Keratinocyte (primary cell): Measurements from ENCODE around the gene TMEM132A. TPM values are rescaled to one million over a fixed set of nuclear protein-coding genes. Genes with fewer than 3 reads are reported as not detected.

Experiments used
- DNase-seq: peaks from one replicate; pipeline ENCODE4 v3.0.0-alpha.2; 2011; ENCODE audit warnings: low read depth, missing footprints, low spot score
- FAIRE-seq: peaks from 2 replicates; lab custom pipeline; 2011; peaks lifted over from hg19 to GRCh38; lab: Jason Lieb, UNC
- H2AFZ ChIP-seq: 2 replicates; pipeline ENCODE4 v1.6.0; 2012; ENCODE audit warnings: low read length, control low read depth, inconsistent platforms; ENCODE audit not compliant: control insufficient read depth
- H3K27ac ChIP-seq: 2 replicates; pipeline ENCODE4 v1.5.1; 2011; ENCODE audit warnings: low read length; ENCODE audit not compliant: control insufficient read depth, insufficient read depth
- H3K27me3 ChIP-seq: 3 replicates; pipeline ENCODE4 v1.6.0; 2011; ENCODE audit warnings: low read length; ENCODE audit not compliant: control insufficient read depth, insufficient read depth; ENCODE audit errors: extremely low read depth
- H3K36me3 ChIP-seq, 2 experiments: 2 replicates in 1 of 2; 3 replicates in 1 of 2; pipeline ENCODE4 v1.5.1; 2011; ENCODE audit warnings: low read length in 2 of 2, mild to moderate bottlenecking in 1 of 2; ENCODE audit not compliant: control insufficient read depth in 2 of 2, insufficient read depth in 2 of 2; ENCODE audit errors: extremely low read depth in 1 of 2
- H3K4me1 ChIP-seq: 3 replicates; pipeline ENCODE4 v1.5.1; 2011; ENCODE audit warnings: low read length; ENCODE audit not compliant: control insufficient read depth, insufficient read depth; ENCODE audit errors: extremely low read depth
- H3K4me2 ChIP-seq: 3 replicates; pipeline ENCODE4 v1.6.0; 2011; ENCODE audit warnings: low read depth, low read length; ENCODE audit not compliant: control insufficient read depth, insufficient read depth; ENCODE audit errors: extremely low read depth
- H3K4me3 ChIP-seq, 3 experiments: fragments of 200-600 bp in 1 of 3; sonication (generic) in 1 of 3; 2 replicates in 2 of 3; 3 replicates in 1 of 3; pipeline ENCODE4 v1.5.1; 2011 to 2016; ENCODE audit warnings: low read length in 3 of 3, mild to moderate bottlenecking in 3 of 3, control low read depth in 2 of 3, inconsistent platforms in 1 of 3, low read depth in 1 of 3, mixed read lengths in 1 of 3, mixed run types in 1 of 3, moderate library complexity in 1 of 3; ENCODE audit not compliant: control insufficient read depth in 2 of 3, insufficient read depth in 2 of 3; ENCODE audit errors: extremely low read depth in 1 of 3
- H3K79me2 ChIP-seq: 2 replicates; pipeline ENCODE4 v1.6.0; 2012; ENCODE audit warnings: low read length; ENCODE audit not compliant: control insufficient read depth, insufficient read depth
- H3K9ac ChIP-seq: 3 replicates; pipeline ENCODE4 v1.6.0; 2011; ENCODE audit warnings: low read length; ENCODE audit not compliant: control insufficient read depth, insufficient read depth; ENCODE audit errors: extremely low read depth
- H3K9me1 ChIP-seq: 3 replicates; pipeline ENCODE4 v1.6.0; 2011; ENCODE audit warnings: low read length; ENCODE audit not compliant: control insufficient read depth, insufficient read depth; ENCODE audit errors: extremely low read depth
- H3K9me3 ChIP-seq: 2 replicates; pipeline ENCODE4 v1.5.1; 2012; ENCODE audit warnings: low read depth, low read length; ENCODE audit not compliant: control insufficient read depth
- H4K20me1 ChIP-seq: 3 replicates; pipeline ENCODE4 v1.6.0; 2011; ENCODE audit warnings: low read length; ENCODE audit not compliant: control insufficient read depth, insufficient read depth; ENCODE audit errors: extremely low read depth
- EZH2 ChIP-seq: IDR thresholded peaks from one replicate; pipeline ENCODE4 v1.6.1; 2012; ENCODE audit warnings: inconsistent platforms, mild to moderate bottlenecking, low read length, moderate library complexity
- dilution Hi-C: fragments of 300-500 bp; cut with MboI; formaldehyde crosslinking; loops from one replicate; pipeline ENCODE4 v1.7.0; 2020; ENCODE audit warnings: low sequenced_read_pairs; ENCODE audit not compliant: extremely low pct_ligation_motif_present
- polyA plus RNA-seq, 5 experiments: library from polyadenylated mRNA; depleted of rRNA in 3 of 5; stranded (reverse) in 3 of 5; stranded (forward) in 1 of 5; unstranded in 1 of 5; fragments of >200 nt; gene quantifications; 1 replicate in 1 of 5; 2 replicates in 3 of 5; 3 replicates in 1 of 5; pipeline versions ENCODE4 v1.2.1 to v1.2.3, GENCODE V29; 2011 to 2012; ENCODE audit warnings: missing spikeins in 2 of 5, low read depth in 1 of 5, low replicate concordance in 1 of 5
- TF ChIP-seq, protein P1 (sequence below), 3 experiments: IDR thresholded peaks in 1 of 3; conservative IDR thresholded peaks in 1 of 3; optimal IDR thresholded peaks in 1 of 3; 2 replicates in 2 of 3; 3 replicates in 1 of 3; pipeline versions ENCODE3 to v1.5.1; 2011; ENCODE audit warnings: low read length in 3 of 3, mild to moderate bottlenecking in 3 of 3, moderate library complexity in 2 of 3, control low read depth in 1 of 3, inconsistent platforms in 1 of 3; ENCODE audit not compliant: insufficient read depth in 2 of 3; ENCODE audit errors: extremely low read depth in 1 of 3

TMEM132A gene
- polyA plus RNA-seq, 1 donor (not counting 4 experiments of a cell fraction or from before 2014, with no cell fraction given): 16.6 TPM

DNA sequence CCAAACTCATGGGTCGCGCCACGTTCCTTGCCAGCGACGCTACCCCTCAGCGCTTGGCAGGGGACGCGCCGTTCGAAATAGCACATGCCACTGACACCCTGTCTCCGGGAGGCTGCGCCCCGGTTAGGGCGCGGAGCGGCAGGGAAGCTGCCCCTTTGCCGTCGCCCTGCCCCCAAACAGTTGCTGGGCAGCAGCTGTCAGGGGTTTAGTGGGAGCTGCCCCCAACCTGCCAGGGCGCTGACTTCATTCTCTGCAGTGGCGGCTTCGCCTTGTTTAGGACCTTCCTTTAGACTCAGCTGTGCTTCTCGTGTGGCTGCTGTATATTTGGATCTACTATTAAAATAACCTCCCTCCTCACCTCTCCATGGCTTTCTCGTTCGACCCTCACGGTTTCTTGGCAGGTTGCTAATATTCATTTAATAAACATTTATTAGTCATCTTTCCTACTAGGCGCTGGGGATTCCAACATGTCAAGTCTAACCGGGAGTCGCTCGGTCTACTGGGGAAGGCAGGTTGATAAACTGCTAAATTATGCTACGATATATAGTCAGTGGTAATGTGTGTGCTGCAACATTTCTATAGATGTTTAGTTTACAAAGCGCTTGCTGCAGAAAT lies 9.5 kb upstream of the TMEM132A start:
- no peak for DNase-seq
- dilution Hi-C loops: no loop called here
- peaks cover 35% of the 10 kb centered on the region for H3K79me2 ChIP-seq

DNA sequence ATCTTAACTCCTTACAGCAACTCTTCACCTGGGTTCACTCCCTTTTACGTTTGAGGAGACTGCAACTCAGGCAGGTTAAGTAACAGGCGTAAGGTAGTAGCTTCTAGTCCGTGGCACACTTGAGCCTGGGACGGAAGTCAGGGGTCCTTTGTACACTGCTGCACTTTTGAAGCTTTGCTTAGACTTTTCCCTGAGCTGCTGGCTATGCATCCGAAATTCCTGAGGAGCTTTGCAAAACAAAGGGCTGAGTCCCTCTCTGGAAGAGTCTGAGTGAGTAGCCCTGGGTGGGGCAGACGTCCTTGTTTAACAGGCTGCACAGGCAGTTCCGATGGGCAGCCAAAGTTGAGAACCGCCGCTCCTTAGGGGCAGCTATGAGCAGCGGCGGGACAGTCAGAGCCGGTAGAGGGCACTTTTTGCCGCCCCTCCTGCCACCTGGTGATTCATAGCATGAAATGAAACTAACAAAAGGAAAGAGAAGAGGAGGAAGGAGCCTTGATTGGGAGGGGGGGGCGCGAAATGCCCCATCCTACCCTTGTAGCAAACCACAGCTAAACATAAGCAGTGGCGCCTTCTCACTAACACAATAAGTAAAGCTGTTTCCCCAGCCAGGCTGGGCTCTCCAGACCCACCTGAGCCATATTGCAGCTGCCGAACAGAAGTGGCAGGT lies 8.9 kb upstream of the TMEM132A start:
- FAIRE-seq: no peak

More for the DNA sequence above, 9.5 kb upstream of the TMEM132A start:
- H3K9me1 ChIP-seq: peaks cover 4% of the 10 kb centered on the region
- no peak for TF ChIP-seq EZH2
- TF ChIP-seq, protein P1, sequence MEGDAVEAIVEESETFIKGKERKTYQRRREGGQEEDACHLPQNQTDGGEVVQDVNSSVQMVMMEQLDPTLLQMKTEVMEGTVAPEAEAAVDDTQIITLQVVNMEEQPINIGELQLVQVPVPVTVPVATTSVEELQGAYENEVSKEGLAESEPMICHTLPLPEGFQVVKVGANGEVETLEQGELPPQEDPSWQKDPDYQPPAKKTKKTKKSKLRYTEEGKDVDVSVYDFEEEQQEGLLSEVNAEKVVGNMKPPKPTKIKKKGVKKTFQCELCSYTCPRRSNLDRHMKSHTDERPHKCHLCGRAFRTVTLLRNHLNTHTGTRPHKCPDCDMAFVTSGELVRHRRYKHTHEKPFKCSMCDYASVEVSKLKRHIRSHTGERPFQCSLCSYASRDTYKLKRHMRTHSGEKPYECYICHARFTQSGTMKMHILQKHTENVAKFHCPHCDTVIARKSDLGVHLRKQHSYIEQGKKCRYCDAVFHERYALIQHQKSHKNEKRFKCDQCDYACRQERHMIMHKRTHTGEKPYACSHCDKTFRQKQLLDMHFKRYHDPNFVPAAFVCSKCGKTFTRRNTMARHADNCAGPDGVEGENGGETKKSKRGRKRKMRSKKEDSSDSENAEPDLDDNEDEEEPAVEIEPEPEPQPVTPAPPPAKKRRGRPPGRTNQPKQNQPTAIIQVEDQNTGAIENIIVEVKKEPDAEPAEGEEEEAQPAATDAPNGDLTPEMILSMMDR (optimal IDR thresholded peaks at IDR 0.05 in 1 of 3, IDR thresholded peaks at IDR 0.05 in 1 of 3, conservative IDR thresholded peaks at IDR 0.05 in 1 of 3; ENCODE audit: extremely low read depth in 1 of 3, insufficient read depth in 2 of 3, low read length in 3 of 3): no peak
- no peak for FAIRE-seq
- peak overlapping the region; percentile 65 to 85 (median 75) for H3K4me3 ChIP-seq
- peaks cover 52% of the 10 kb centered on the region for H3K4me1 ChIP-seq
- peak overlapping the region; percentile 71 for H3K4me2 ChIP-seq
- no peaks in the 10 kb centered on the region for H3K9me3 ChIP-seq
- peak overlapping the region; percentile 81 for H3K27ac ChIP-seq
- peak overlapping the region; percentile 83 for H2AFZ ChIP-seq
- peaks cover 2% of the 10 kb centered on the region for H4K20me1 ChIP-seq
- peaks cover 0 to 5% of the 10 kb centered on the region in 2 experiments for H3K36me3 ChIP-seq
- H3K27me3 ChIP-seq: no peaks in the 10 kb centered on the region
- H3K9ac ChIP-seq: peak overlapping the region; percentile 77

More for the DNA sequence above, 8.9 kb upstream of the TMEM132A start:
- Histone ChIP-seq H2AFZ (peak overlapping the region; percentile 12), H4K20me1 (peaks cover 2% of the 10 kb centered on the region), H3K9me3 (no peaks in the 10 kb centered on the region), H3K4me3 (peak overlapping the region; percentile 65 to 85 (median 75)), H3K27me3 (no peaks in the 10 kb centered on the region), H3K79me2 (peaks cover 36% of the 10 kb centered on the region), H3K4me2 (peak overlapping the region; percentile 71), H3K27ac (peak overlapping the region; percentile 81), H3K9ac (peak overlapping the region; percentile 77), H3K9me1 (peaks cover 4% of the 10 kb centered on the region), H3K4me1 (peaks cover 52% of the 10 kb centered on the region), H3K36me3 (peaks cover 4 to 7% of the 10 kb centered on the region in 2 experiments)
- DNase-seq: no peak
- dilution Hi-C loops: no loop called here
- no peak for TF ChIP-seq EZH2
- TF ChIP-seq, protein P1 (optimal IDR thresholded peaks at IDR 0.05 in 1 of 3, IDR thresholded peaks at IDR 0.05 in 1 of 3, conservative IDR thresholded peaks at IDR 0.05 in 1 of 3; ENCODE audit: extremely low read depth in 1 of 3, insufficient read depth in 2 of 3, low read length in 3 of 3): peak in 1 of 3 experiments; percentile 58
